Measurements from ENCODE around the gene KCNC1. TPM values are rescaled to one million over a fixed set of nuclear protein-coding genes. Genes with fewer than 3 reads are reported as not detected.

KCNC1 gene
- total and polyA plus RNA-seq, 4 experiments from 2014 or later: 0.23 TPM; not detected in 3

DNA sequence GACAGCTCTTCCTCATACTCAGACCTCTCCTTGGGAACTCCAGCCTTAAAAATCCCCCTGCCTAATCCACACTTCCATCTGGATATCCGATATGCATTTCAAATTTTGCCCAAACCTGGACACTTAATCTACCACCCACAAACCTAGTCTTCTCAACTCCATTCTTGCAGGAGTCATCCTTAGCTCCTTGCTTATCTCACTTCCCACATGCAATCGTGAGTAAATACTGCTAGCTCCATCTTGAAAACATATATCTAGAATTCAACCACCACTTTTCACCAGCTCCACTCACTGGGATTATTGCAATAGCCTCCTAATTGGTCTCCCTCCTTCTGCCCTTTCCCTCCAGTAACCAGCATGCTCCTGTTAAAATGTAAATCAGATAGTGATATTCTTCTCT is 17.8 kb upstream of the KCNC1 start:
- intact Hi-C loops (cut with micrococcal nuclease): no loop called here
- H3K36me3 ChIP-seq (ENCODE audit: insufficient read depth, low read length): no peaks in the 10 kb centered on the region
- no peak overlapping the region for H3K4me3 Mint-ChIP-seq
- POLR2A ChIA-PET (ENCODE audit: partially characterized antibody): no interaction called here
- peaks cover 0 to 3% (median 0%) of the 10 kb centered on the region in 8 donors for H3K9me3 Mint-ChIP-seq
- no peaks in the 10 kb centered on the region for H3K9me3 ChIP-seq (ENCODE audit: control insufficient read depth in 1 of 2, low read length in 2 of 2)
- H3K27ac ChIP-seq (ENCODE audit: low read depth, low read length): no peak overlapping the region
- no peak for DNase-seq
- peaks cover 6% of the 10 kb centered on the region for H3K27me3 ChIP-seq (ENCODE audit: insufficient read depth, low read length)
- H3K4me1 ChIP-seq (ENCODE audit: insufficient read depth, low read length): no peaks in the 10 kb centered on the region
- H3K36me3 Mint-ChIP-seq: no peaks in the 10 kb centered on the region
- H3K27me3 Mint-ChIP-seq: peaks cover 11 to 17% of the 10 kb centered on the region in 2 donors
- no peak overlapping the region for H3K4me3 ChIP-seq (ENCODE audit: low read length in 2 of 2)
- no peaks in the 10 kb centered on the region for H3K4me1 Mint-ChIP-seq
- no peak overlapping the region for H3K27ac Mint-ChIP-seq
- CTCF ChIA-PET (ENCODE audit: partially characterized antibody): interaction anchor here (0.9 kb wide), 1 partner anchor 14 kb away, joined by 4 read pairs; no protein-coding TSS in a partner anchor

DNA sequence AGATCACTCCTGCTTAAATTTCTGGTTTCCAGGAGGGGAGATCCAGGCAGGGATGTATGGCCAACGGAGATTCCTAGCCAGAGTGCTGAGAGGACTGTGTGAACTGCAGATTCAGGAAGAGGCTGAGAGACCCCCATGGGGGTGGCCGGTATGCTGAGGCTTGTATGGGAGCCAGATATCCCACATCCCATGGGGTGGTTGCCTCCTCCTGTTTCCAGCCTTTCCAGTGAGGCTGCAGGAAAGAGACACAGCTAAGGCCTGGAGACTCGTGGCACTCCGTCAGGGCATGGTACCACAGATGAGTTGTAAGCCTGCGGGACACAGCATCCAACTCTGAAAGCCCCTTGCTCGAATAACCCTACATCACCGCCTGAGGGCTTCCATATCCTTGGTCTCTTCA is 16.6 kb upstream of the KCNC1 start:
- peaks cover 0 to 2% (median 0%) of the 10 kb centered on the region in 8 donors for H3K9me3 Mint-ChIP-seq
- H3K27me3 ChIP-seq (ENCODE audit: insufficient read depth, low read length): peaks cover 6% of the 10 kb centered on the region

GRCh38 chr11:17718510-17718962 is 16.0 kb upstream of the KCNC1 start:
- H3K4me1 Mint-ChIP-seq: no peaks in the 10 kb centered on the region
- peaks cover 0 to 2% (median 0%) of the 10 kb centered on the region in 8 donors for H3K9me3 Mint-ChIP-seq
- POLR2A ChIA-PET (ENCODE audit: partially characterized antibody): no interaction called here
- H3K27me3 ChIP-seq (ENCODE audit: insufficient read depth, low read length): peaks cover 6% of the 10 kb centered on the region
- no peak for DNase-seq
- H3K27ac ChIP-seq (ENCODE audit: low read depth, low read length): no peak overlapping the region
- CTCF ChIA-PET (ENCODE audit: partially characterized antibody): interaction anchor here (1.2 kb wide), 1 partner anchor 13 kb away, joined by 4 read pairs; no protein-coding TSS in a partner anchor
- H3K36me3 Mint-ChIP-seq: no peaks in the 10 kb centered on the region
- no peak overlapping the region for H3K4me3 Mint-ChIP-seq
- no peak overlapping the region for H3K4me3 ChIP-seq (ENCODE audit: low read length in 2 of 2)
- intact Hi-C loops (cut with micrococcal nuclease): no loop called here
- H3K27ac Mint-ChIP-seq: no peak overlapping the region
- no peaks in the 10 kb centered on the region for H3K36me3 ChIP-seq (ENCODE audit: insufficient read depth, low read length)
- no peaks in the 10 kb centered on the region for H3K4me1 ChIP-seq (ENCODE audit: insufficient read depth, low read length)
- no peaks in the 10 kb centered on the region for H3K9me3 ChIP-seq (ENCODE audit: control insufficient read depth in 1 of 2, low read length in 2 of 2)
- H3K27me3 Mint-ChIP-seq: peaks cover 19 to 25% of the 10 kb centered on the region in 2 donors

More for the DNA sequence above, 16.6 kb upstream of the KCNC1 start:
- Histone ChIP-seq H3K9me3 (ENCODE audit: control insufficient read depth in 1 of 2, low read length in 2 of 2) (no peaks in the 10 kb centered on the region), H3K27ac (ENCODE audit: low read depth, low read length) (no peak overlapping the region), H3K4me3 (ENCODE audit: low read length in 2 of 2) (no peak overlapping the region), H3K4me1 (ENCODE audit: insufficient read depth, low read length) (no peaks in the 10 kb centered on the region), H3K36me3 (ENCODE audit: insufficient read depth, low read length) (no peaks in the 10 kb centered on the region)
- no peaks in the 10 kb centered on the region for H3K36me3 Mint-ChIP-seq
- H3K4me1 Mint-ChIP-seq: no peaks in the 10 kb centered on the region
- CTCF ChIA-PET (ENCODE audit: partially characterized antibody): no interaction called here
- no peak overlapping the region for H3K4me3 Mint-ChIP-seq
- intact Hi-C loops (cut with micrococcal nuclease): no loop called here
- no peak for DNase-seq
- no peak overlapping the region for H3K27ac Mint-ChIP-seq
- POLR2A ChIA-PET (ENCODE audit: partially characterized antibody): no interaction called here
- peaks cover 17 to 23% of the 10 kb centered on the region in 2 donors for H3K27me3 Mint-ChIP-seq

- Mint-ChIP-seq H3K27me3 (peaks cover 20 to 26% of the 10 kb centered on the region in 2 donors), H3K36me3 (no peaks in the 10 kb centered on the region), H3K27ac (no peak within 1 kb of the TSS), H3K9me3 (peaks cover 0 to 2% (median 0%) of the 10 kb centered on the region in 8 donors), H3K4me3 (no peak within 1 kb of the TSS), H3K4me1 (no peaks in the 10 kb centered on the region)
- H3K36me3 ChIP-seq (ENCODE audit: insufficient read depth, low read length): no peaks in the 10 kb centered on the region
- H3K27ac ChIP-seq (ENCODE audit: low read depth, low read length): no peak within 1 kb of the TSS
- H3K4me1 ChIP-seq (ENCODE audit: insufficient read depth, low read length): no peaks in the 10 kb centered on the region
- CTCF ChIA-PET (ENCODE audit: partially characterized antibody): interaction anchor here (1.2 kb wide), 1 partner anchor 12 kb away, joined by 4 read pairs; no protein-coding TSS in a partner anchor
- no peaks in the 10 kb centered on the region for H3K9me3 ChIP-seq (ENCODE audit: control insufficient read depth in 1 of 2, low read length in 2 of 2)
- no peak within 1 kb of the TSS for H3K4me3 ChIP-seq (ENCODE audit: low read length in 2 of 2)
- H3K27me3 ChIP-seq (ENCODE audit: insufficient read depth, low read length): peaks cover 6% of the 10 kb centered on the region
- intact Hi-C loops (cut with micrococcal nuclease): no loop called here
- DNase-seq: no peak
- POLR2A ChIA-PET (ENCODE audit: partially characterized antibody): no interaction called here
Measured at GRCh38 chr11:17719028-17719937, 15.3 kb upstream of the KCNC1 start, which contains the start of gene MYOD1. Gene MYOD1, plus strand, starts transcription at chr11:17719571. Its CDS starts 212 bp downstream, at chr11:17719783.

DNA sequence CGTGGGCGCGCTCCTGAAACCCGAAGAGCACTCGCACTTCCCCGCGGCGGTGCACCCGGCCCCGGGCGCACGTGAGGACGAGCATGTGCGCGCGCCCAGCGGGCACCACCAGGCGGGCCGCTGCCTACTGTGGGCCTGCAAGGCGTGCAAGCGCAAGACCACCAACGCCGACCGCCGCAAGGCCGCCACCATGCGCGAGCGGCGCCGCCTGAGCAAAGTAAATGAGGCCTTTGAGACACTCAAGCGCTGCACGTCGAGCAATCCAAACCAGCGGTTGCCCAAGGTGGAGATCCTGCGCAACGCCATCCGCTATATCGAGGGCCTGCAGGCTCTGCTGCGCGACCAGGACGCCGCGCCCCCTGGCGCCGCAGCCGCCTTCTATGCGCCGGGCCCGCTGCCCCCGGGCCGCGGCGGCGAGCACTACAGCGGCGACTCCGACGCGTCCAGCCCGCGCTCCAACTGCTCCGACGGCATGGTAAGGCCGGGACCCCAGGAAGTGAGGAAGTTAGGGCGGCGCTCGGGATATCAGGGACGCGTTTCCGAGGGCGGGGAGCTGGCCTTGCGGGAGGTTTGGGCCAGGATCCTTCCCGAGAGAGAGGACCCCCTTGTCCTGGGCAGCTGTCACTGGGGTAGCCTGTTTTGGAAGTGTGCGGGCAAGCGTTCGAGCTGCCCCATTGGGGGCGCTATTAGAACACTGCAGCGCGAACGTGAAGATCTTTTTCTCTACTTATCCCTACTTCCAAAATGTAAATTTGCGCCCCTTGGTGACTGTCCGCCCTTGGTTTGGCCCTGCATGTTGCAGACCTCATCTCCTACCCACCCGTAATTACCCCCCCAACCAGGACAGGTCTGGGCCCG is 14.4 kb upstream of the KCNC1 start:
- H3K27ac ChIP-seq (ENCODE audit: low read depth, low read length): no peak overlapping the region
- ChIA-PET POLR2A (ENCODE audit: partially characterized antibody) (no interaction called here), CTCF (ENCODE audit: partially characterized antibody) (no interaction called here)
- H3K27ac Mint-ChIP-seq: no peak overlapping the region
- intact Hi-C loops (cut with micrococcal nuclease): no loop called here
- no peaks in the 10 kb centered on the region for H3K9me3 ChIP-seq (ENCODE audit: control insufficient read depth in 1 of 2, low read length in 2 of 2)
- H3K4me1 ChIP-seq (ENCODE audit: insufficient read depth, low read length): no peaks in the 10 kb centered on the region
- H3K9me3 Mint-ChIP-seq: peaks cover 0 to 2% (median 0%) of the 10 kb centered on the region in 8 donors
- H3K4me3 Mint-ChIP-seq: no peak overlapping the region
- peaks cover 6% of the 10 kb centered on the region for H3K27me3 ChIP-seq (ENCODE audit: insufficient read depth, low read length)
- DNase-seq: no peak
- H3K36me3 Mint-ChIP-seq: no peaks in the 10 kb centered on the region
- no peaks in the 10 kb centered on the region for H3K4me1 Mint-ChIP-seq
- no peaks in the 10 kb centered on the region for H3K36me3 ChIP-seq (ENCODE audit: insufficient read depth, low read length)
- H3K4me3 ChIP-seq (ENCODE audit: low read length in 2 of 2): no peak overlapping the region
- peaks cover 25 to 26% of the 10 kb centered on the region in 2 donors for H3K27me3 Mint-ChIP-seq

DNA sequence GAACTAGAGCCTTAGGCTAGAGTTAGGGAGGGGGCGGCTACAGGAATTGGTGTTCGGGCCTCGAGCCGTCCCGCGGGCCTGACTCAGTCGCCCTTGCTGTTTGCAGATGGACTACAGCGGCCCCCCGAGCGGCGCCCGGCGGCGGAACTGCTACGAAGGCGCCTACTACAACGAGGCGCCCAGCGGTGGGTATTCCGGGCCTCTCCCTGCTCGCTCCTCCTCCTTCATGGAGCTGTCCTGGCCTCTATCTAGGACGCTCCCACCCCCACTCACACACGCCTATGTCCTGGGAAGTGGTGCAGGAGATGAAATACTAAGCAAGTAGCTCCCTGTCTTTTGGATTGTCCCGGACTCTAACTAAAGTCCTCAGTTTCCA is 13.8 kb upstream of the KCNC1 start:
- peaks cover 6% of the 10 kb centered on the region for H3K27me3 ChIP-seq (ENCODE audit: insufficient read depth, low read length)
- intact Hi-C loops (cut with micrococcal nuclease): no loop called here

More for the DNA sequence above, 13.8 kb upstream of the KCNC1 start:
- peaks cover 26 to 27% of the 10 kb centered on the region in 2 donors for H3K27me3 Mint-ChIP-seq
- no peak overlapping the region for H3K4me3 Mint-ChIP-seq
- ChIA-PET POLR2A (ENCODE audit: partially characterized antibody) (no interaction called here), CTCF (ENCODE audit: partially characterized antibody) (no interaction called here)
- peaks cover 0 to 2% (median 0%) of the 10 kb centered on the region in 8 donors for H3K9me3 Mint-ChIP-seq
- H3K36me3 Mint-ChIP-seq: no peaks in the 10 kb centered on the region
- no peaks in the 10 kb centered on the region for H3K36me3 ChIP-seq (ENCODE audit: insufficient read depth, low read length)
- no peak for DNase-seq
- no peaks in the 10 kb centered on the region for H3K9me3 ChIP-seq (ENCODE audit: control insufficient read depth in 1 of 2, low read length in 2 of 2)
- no peak overlapping the region for H3K27ac ChIP-seq (ENCODE audit: low read depth, low read length)
- H3K4me1 Mint-ChIP-seq: no peaks in the 10 kb centered on the region
- H3K27ac Mint-ChIP-seq: no peak overlapping the region
- no peak overlapping the region for H3K4me3 ChIP-seq (ENCODE audit: low read length in 2 of 2)
- H3K4me1 ChIP-seq (ENCODE audit: insufficient read depth, low read length): no peaks in the 10 kb centered on the region

Data from CD4-positive, alpha-beta memory T cell (primary cell).